GM23248 (cell line): ENCODE measurements around the gene TAF1B.

Experiments
- EZH2 ChIP-seq: fragments of 200-600 bp; sonication (generic); IDR thresholded peaks from 2 replicates; pipeline ENCODE4 v1.6.1; 2018; ENCODE audit warnings: antibody characterized with exemption, mild to moderate bottlenecking; ENCODE audit not compliant: insufficient read depth, poor library complexity, severe bottlenecking
- EZH2phosphoT487 ChIP-seq: fragments of 200-600 bp; sonication (generic); IDR thresholded peaks from 2 replicates; pipeline ENCODE4 v1.6.1; 2018; ENCODE audit warnings: antibody characterized with exemption, moderate library complexity, mild to moderate bottlenecking, low read depth; ENCODE audit not compliant: insufficient read depth

DNA sequence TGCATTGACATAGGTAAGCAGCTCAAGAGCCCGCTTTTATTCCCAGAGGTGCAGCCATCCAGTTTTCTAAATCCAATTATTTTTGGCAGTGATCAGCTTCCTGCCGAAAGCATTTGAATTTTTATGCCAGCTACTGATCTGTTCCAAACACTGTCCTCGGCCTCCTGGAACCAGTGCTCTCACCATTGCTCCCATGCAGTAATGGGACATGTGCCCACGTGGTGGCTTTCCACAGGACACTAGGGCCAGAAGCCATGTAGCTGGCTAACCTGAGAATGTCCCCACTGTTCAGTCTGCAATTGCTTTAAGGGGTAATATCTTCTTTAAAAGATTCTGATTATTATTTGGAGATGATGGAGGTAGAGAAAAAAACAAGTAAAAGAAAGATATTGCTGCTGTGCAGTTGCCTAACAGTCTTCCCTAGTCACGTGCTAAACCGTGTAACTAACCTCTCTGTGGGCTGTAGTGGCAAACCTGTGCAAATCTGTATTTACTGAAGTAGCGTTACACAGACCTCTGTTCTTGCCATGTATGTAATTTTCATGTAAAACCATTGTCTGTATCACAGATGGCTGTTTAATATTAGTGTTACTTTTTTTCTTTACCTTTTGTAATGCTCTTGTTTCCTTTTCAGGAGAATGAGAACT lies 121.2 kb downstream of the TAF1B start:
- TF ChIP-seq EZH2 (no peak), EZH2phosphoT487 (no peak)
